ENCODE results near the gene CFAP99.

CFAP99 gene

GRCh38 chr4:2445130-2445529 is 26.4 kb downstream of the CFAP99 start:
- no peak for DNase-seq

DNA sequence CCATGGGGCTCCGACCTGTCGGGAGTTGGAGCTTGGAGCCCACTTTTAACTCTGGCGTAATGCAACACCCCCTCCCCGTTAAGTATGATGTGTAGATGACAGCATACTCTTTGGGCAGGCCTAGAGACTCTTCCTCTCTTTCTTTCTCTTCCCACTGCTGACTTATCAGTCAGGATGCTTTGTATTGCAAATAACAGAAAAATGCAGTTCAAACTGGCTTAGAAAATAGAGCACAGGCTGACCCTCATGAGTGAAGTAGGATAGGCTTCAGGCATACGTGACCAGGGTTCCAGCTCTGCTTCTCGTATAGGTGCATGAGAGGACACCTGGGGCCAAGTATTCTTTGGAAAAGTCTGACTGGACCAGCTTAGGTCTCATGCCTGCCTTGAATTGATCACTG is 26.8 kb downstream of the CFAP99 start:
- no peak for DNase-seq

- no peak for DNase-seq
Observed at GRCh38 chr4:2446656-2447564, 28.2 kb downstream of the CFAP99 start.

DNA sequence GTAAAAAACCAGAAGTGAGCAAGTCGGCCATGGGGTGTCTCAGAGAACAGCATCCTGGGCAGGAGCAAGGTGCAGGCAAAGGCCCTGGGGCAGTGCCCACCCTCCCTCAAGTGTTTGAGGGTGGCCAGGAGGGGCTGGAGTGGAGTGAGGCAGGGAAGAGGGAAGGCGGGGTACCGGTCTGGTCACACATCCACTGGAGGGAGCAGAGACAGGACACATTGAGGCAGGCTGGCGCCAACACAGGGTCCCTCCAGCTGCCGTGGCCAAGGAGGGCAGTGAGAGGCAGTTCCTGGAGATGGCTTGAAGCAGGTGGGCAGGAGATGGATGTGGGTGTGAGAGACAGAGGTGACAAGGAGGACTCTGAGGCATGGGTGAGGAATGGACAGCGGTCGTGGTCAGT is 29.8 kb downstream of the CFAP99 start:
- DNase-seq: no peak

- no peak for DNase-seq
Observed at GRCh38 chr4:2449051-2449450, 30.3 kb downstream of the CFAP99 start.

- no peak for DNase-seq
Observed at GRCh38 chr4:2449511-2450392, 31.0 kb downstream of the CFAP99 start.

GRCh38 chr4:2450394-2451035 is 31.8 kb downstream of the CFAP99 start:
- no peak for DNase-seq

- no peak for DNase-seq
Observed at GRCh38 chr4:2451036-2451520, 32.3 kb downstream of the CFAP99 start.

GRCh38 chr4:2451821-2452785 is 33.3 kb downstream of the CFAP99 start:
- no peak for DNase-seq

- no peak for DNase-seq
Observed at GRCh38 chr4:2457481-2458295, 38.9 kb downstream of the CFAP99 start.

DNA sequence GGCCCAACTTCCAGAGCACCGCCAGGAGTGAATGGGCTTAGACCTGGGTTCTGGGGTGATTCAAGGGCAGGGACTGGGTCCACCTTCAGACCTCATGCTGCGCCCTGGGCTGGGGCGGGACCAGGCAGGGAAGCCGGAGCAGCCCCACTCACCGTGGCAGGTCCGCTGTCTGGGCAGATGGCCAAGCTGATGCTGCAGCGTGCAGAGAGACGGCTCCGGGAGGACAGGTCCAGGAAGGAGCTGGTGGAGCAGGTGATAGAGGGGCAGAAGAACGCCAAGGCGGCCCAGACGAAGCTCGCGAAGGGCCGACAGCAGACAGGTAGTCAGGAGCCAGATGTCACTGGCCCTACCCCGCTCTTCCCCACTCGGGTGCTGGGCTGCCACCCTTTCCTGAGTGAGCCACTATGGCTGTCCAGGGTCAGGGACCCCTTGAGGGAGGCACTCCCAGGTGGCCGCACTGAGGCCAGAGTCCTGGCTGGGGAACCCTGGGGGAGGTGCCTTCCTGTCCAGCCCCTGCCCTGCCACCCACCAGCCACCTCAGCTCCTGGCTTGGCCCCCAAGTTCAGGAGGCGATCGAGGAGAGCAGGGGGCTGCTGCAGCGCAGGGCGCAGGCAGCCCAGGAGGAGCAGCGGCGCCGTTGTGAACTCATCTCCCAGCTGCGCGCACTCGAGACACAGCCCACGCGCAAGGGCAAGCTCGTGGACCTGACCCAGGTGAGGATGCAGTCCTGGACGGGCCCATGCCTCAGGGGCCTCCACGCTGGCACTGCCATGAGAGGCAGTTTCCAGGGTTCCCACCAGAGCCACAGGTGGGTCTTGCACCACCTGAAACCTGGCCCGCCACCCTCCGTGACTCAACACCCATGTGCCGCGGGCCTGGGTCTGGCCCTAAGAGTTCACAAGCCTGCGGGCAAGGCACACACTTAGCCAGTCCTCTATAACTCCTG is 40.1 kb downstream of the CFAP99 start:
- DNase-seq: no peak

DNA sequence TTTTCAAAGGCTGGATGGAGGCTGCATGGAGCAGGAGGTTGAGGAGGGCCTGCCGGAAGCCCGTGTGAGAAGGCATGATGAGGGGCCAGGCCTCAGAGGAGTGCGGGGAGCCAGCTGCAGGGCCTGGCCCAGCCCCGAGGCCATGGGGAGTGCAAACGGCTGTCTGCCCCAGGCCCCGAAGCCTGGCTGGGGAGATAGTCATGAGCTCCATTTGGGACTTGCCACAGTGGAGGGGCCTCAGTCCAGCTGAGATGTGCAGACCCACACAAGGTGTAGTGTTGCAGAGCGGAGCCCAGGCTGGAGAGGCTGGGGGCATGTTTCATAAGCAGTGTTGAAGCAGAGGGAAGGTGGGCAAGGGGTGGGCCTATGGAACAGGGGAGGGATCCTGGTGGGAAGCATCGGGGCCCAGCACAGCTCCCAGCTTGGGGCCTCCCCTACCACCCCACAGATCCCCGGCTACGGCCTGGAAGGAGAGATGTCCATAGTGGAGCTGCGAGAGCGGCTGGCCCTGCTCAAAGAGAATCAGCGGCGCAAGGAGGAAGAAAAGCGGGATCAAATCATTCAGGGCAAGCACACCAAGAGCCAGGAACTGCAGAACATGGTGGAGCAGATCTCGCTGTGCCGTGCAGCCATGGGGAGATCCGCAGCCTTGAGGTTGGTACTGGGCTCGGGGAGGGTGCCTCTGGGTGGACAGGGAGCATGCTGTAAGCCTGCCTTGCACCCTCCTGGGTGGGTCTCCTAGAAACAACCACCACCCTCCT is 41.0 kb downstream of the CFAP99 start:
- DNase-seq: no peak

DNA sequence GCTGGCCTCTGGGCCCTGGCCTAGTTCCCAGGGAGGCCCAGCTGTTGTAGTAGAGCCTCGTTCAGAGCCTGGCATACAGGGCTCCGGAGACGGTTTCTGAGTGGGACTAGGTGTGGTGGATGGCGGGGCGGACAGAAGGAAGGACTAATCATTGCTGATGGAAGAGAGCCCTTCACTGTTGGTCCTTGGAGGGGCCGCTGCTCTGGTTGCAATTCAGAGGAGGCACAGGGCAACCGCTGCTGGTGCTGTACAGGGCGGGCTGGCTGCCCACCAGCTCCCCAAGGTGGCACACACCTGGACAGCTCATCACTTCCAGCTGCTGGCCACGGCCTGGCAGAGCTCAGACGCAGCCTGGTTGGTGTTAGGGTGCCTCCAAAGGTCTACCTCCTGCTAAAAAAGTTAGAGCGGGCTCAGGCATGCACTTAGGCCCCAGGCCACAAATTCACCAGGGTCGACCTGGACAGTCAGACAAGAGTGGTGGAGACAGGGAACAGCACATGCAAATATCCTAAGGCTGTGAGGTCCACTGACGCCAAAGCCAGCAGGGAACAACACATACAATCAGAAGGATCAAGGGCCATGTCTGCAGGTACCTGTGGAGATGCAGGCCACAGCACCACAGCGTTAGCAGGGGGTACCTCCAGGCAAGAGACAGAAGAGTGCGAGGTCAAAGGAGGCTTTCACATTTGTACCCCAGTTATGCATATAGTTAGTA is 42.6 kb downstream of the CFAP99 start:
- no peak for DNase-seq

DNA sequence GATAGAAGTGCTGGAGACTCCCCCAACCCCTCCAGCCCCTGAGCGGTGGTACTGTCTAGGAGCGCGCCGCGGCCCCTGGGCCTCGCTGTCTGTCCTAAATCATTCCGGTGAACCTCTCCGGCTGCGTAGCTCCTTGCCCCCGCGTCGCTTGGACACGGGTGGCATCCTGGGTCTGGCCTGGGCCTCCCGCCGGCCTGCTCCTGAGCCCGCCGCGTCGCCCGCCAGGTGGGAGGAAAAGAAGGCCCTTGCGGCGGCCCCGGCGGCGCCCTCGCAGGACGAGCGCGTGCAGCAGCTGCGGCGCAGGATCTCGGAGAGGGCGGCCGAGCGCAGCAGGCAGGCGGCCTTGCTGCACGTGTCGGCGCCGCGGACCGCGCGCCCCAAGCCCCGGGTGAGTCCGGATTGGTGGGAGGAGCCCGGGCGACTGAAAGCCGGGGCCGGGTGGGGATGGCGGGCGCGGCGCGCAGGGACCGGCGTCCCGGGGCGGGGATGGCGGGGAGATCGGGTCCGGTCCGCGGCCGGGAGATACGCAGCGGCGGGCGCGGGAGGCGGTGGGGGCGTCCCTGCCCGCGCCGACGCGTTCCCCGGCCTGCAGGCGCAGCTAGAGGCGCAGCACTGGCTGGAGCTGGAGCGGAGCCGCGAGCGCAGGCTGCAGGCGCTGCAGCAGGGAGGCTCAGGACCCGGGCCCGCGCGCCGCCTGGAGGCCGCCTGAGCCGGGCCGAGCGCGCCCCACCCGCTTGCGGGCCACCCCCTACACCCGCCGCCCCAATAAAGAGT is 43.6 kb downstream of the CFAP99 start:
- DNase-seq: peak in 48 of 58 donors; percentile 12 to 78 (median 55)

GRCh38 chr4:2462992-2463762 is 44.4 kb downstream of the CFAP99 start:
- DNase-seq: no peak

Data from anterior cingulate cortex (tissue), 58 donors.